HAP-1 (cell line): ENCODE results near the gene STARD4.

Source experiments
- DNase-seq, 2 experiments: peaks; one replicate each; pipeline ENCODE4 v3.0.0-alpha.2; 2016 to 2020; ENCODE audit warnings: low spot score in 2 of 2
- H3K27me3 ChIP-seq: fragments of 250-450 bp; sonication (Bioruptor Pico); 2 replicates; pipeline ENCODE4 v1.5.1; 2020; ENCODE audit warnings: low read depth, mild to moderate bottlenecking, moderate library complexity
- H3K36me3 ChIP-seq: fragments of 250-450 bp; sonication (Bioruptor Pico); replicated peaks from 2 replicates; pipeline ENCODE4 v1.5.1; 2020; ENCODE audit warnings: mild to moderate bottlenecking
- H3K4me1 ChIP-seq: fragments of 250-450 bp; sonication (Bioruptor Pico); 2 replicates; pipeline ENCODE4 v1.5.1; 2020; ENCODE audit warnings: mild to moderate bottlenecking
- H3K4me3 ChIP-seq: fragments of 250-450 bp; sonication (Bioruptor Pico); 2 replicates; pipeline ENCODE4 v1.5.1; 2020; ENCODE audit warnings: mild to moderate bottlenecking, moderate library complexity
- H3K9me3 ChIP-seq: fragments of 250-450 bp; sonication (Bioruptor Pico); 2 replicates; pipeline ENCODE4 v1.5.1; 2020; ENCODE audit warnings: mild to moderate bottlenecking, moderate library complexity
- in situ Hi-C: fragments of 300-500 bp; cut with MboI; formaldehyde crosslinking; loops from 3 replicates; pipeline ENCODE4 v1.14.3; 2020; ENCODE audit warnings: low sequenced_read_pairs, inconsistent platforms, mixed read lengths

Gene STARD4

DNA sequence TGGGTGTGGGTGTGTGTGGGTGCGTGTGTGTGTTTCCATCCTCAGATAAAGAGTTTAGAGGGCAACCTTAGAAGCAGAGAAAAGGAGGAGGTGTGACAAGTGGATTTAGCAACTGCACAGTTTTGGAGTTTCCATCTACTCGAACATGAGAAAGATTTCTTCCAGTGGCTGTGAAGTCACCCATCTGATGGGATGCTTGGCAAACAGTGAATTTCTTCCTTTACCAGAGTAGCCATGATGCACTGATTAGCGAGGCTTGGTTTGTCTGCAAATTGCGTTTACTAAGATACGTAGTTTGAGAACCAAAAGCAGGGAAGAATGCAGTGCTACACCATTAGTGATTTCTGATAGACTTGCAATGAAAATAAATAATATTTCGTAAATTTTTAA lies 791 bp upstream of the STARD4 start:
- H3K9me3 ChIP-seq = no peaks in the 10 kb centered on the region
- no peaks in the 10 kb centered on the region for H3K36me3 ChIP-seq
- no peaks in the 10 kb centered on the region for H3K27me3 ChIP-seq
- H3K4me1 ChIP-seq = peaks cover 15% of the 10 kb centered on the region
- in situ Hi-C loops = no loop called here
- peak overlapping the region; percentile 83 for H3K4me3 ChIP-seq
- DNase-seq = no peak

DNA sequence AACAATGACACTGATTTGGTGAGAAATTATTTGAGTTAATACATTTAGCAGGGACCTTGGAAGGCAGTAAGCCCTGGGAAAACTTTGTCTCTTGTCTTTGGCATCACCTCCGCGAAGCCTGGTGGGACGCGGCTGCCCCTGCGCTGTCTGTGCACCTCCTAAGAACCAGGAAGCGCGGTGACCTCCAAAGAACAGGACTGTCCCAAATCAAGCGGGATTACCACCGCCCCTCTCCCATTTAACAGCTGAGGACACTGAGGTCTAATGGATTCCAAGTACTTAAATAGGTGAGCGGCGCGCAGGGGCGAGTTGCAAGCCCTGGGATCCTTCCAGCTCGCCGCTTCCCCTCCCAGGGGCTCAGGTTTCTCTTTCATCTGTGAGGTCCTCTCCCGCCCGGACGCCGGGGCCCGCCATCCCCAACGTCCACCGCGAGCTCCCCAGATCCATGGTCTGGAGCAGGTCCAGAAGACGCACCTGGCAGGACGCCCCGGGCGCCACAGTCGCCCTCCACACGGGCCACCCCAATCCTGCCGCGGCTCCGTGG lies 432 bp downstream of the STARD4 start:
- Histone ChIP-seq H3K4me3 (peak overlapping the region; percentile 83), H3K9me3 (no peaks in the 10 kb centered on the region), H3K27me3 (no peaks in the 10 kb centered on the region), H3K4me1 (peaks cover 15% of the 10 kb centered on the region), H3K36me3 (no peaks in the 10 kb centered on the region)
- DNase-seq = peak in 1 of 2 experiments; percentile 36
- in situ Hi-C loops = no loop called here

DNA sequence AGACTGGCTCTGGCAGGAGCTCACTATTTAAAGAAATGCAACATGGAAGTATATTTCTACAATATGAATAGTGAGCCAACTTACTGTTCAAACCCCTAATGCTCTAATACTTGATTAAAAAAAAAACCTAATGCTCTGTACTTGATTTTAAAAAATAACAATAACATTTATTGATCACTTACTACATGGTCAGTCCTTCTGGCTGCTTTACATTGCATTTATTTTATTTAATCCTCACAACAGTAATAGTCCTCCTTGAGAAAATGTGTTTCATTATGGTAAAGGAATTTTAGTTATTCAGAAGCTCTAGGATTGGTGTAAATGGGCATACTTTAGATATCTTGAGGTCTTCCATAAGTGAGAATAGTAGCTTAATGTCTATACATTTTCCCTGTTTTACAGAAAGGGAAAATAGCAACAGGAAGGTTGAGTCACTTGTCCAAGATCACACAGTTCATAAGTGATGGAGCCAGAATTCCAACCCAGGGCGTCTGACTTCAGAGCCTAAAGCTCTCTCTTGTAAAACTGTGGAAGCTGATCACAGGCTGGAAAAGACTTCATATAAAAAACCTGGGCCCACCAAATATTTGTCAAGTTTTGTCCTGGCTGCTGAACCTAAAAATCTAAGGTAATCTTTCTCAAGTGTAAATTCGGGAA lies 1.0 kb downstream of the STARD4 start:
- Histone ChIP-seq H3K9me3 (no peaks in the 10 kb centered on the region), H3K4me3 (peak overlapping the region; percentile 83), H3K36me3 (no peaks in the 10 kb centered on the region), H3K27me3 (no peaks in the 10 kb centered on the region), H3K4me1 (peaks cover 15% of the 10 kb centered on the region)
- no peak for DNase-seq
- in situ Hi-C loops = no loop called here

DNA sequence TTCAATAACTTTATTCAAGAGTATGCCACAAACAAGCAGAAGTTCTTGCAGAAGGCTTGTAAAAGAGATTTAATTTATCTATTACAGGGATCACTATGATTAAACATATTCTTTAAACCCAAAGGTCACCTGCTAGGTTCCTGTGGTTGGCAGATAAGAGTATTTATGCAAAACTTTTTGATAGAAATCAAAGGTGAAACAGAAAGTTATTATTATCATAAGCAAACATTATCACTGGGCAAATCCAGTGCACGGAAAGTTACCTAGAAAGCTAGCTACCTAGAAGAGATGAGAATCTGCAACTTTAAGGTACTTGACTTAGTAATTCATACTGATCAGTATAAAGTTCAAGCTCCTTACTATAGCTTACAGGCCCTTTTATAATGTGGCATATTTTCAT lies 3.2 kb downstream of the STARD4 start:
- in situ Hi-C loops = no loop called here
- H3K4me3 ChIP-seq = no peak overlapping the region

DNA sequence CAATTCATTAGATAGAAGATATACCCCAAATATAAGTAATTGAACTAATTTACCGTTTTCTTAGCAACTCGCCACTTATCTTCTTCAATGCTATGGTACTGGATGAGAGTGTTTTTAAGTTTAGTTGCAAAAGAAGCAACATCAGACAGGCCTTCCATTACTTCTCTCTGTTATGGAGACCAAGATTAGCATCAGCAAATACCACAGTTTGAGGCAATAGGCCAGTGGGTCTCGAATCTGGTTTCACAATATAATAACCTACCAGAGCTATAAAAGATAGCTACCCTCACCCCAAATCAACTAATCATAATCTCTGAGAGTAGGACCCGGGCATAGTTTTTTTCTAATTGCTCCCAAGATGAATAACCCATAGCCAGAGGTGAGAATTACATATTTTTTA lies 5.1 kb downstream of the STARD4 start:
- DNase-seq = no peak
- in situ Hi-C loops = no loop called here
- no peaks in the 10 kb centered on the region for H3K9me3 ChIP-seq
- H3K36me3 ChIP-seq = no peaks in the 10 kb centered on the region; the same call in 1 of the 2 replicates
- no peak overlapping the region for H3K4me3 ChIP-seq
- peaks cover 15% of the 10 kb centered on the region for H3K4me1 ChIP-seq
- H3K27me3 ChIP-seq = no peaks in the 10 kb centered on the region

More for the DNA sequence above, 3.2 kb downstream of the STARD4 start:
- no peak for DNase-seq
- Histone ChIP-seq H3K4me1 (peaks cover 15% of the 10 kb centered on the region), H3K27me3 (no peaks in the 10 kb centered on the region), H3K9me3 (no peaks in the 10 kb centered on the region), H3K36me3 (no peaks in the 10 kb centered on the region; the same call in 1 of the 2 replicates)

DNA sequence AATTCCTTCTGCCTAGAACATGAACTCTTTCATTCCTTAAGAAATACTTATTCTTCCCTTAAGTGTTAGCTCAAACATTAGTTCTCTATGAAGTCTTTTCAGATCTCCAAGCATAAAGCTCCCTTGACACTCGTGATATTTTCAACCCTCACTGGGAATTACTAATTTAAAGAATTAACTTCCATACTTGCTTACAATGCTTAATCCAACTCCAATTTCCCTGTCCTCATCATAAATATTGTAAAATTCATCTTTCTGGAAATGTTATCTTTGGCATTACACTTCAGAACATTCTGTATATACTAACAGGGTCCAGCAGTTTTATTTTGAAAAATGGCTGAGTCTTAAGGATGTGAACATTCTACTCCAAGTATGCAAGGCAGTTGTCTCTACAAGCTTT lies 7.2 kb downstream of the STARD4 start:
- in situ Hi-C loops = no loop called here
- Histone ChIP-seq H3K27me3 (no peaks in the 10 kb centered on the region), H3K4me1 (peaks cover 5% of the 10 kb centered on the region), H3K36me3 (peaks cover 2% of the 10 kb centered on the region), H3K4me3 (no peak overlapping the region), H3K9me3 (no peaks in the 10 kb centered on the region)
- no peak for DNase-seq

DNA sequence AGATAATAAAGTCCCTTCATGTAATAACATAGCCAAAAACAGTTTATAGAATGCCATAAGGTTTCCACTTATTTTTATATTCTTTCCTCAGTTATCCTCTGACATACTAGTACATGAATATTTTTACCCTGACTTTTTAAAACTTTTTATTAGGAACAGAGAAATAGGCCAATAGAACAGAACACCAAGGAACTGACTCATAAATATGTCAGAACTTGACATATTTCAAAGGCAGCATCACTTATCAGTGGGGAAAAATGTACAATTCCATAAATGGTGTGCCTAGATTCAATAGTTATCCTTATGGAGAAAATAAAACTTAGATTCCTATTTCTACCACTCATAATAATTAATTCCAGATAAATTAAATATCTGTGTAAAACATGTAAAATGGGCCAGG lies 9.4 kb downstream of the STARD4 start:
- no peaks in the 10 kb centered on the region for H3K9me3 ChIP-seq
- no peaks in the 10 kb centered on the region for H3K27me3 ChIP-seq
- H3K4me3 ChIP-seq = no peak overlapping the region
- in situ Hi-C loops = no loop called here
- peaks cover 5% of the 10 kb centered on the region for H3K36me3 ChIP-seq
- H3K4me1 ChIP-seq = no peaks in the 10 kb centered on the region
- DNase-seq = no peak

DNA sequence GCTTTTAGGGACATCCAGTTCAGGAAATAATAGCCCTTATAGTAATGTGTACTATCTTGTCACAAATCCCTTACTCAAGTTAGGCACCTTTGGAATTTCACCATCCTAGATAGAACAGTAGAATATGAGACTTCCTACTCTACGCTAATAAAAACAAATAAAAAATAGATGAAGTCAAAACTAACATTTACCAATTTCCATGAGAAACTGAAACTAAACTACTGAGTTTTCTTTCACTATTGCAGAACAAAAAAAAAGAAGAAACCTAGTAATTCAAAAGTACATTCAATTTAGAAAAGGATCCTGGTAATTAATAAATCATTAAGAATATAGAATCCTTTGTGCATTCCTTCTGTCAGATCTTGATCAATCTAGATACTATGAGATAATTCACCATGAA lies 14.0 kb downstream of the STARD4 start:
- peaks cover 6% of the 10 kb centered on the region; the same call in 1 of the 2 replicates for H3K36me3 ChIP-seq
- in situ Hi-C loops = no loop called here
- H3K4me3 ChIP-seq = no peak overlapping the region
- no peaks in the 10 kb centered on the region for H3K4me1 ChIP-seq
- no peaks in the 10 kb centered on the region for H3K9me3 ChIP-seq
- no peak for DNase-seq
- H3K27me3 ChIP-seq = no peaks in the 10 kb centered on the region

DNA sequence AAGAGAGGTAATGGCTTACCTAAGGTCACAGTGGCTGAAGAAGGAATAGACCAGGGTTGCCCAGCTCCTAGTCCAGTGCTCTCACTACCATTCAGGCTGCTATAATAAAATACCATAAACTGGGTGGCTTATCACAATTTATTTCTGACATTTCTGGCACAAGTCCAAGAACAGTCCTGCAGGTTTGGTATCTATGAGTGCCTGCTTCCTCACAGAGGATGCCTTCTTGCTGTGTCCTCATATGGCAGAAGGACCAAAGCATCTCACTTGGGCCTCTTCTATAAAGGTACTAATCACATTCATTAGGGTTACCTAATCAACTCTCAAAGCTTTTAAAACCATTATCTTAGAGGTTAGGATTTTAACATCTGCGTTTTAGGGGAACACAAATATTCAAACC lies 17.2 kb downstream of the STARD4 start:
- peaks cover 5% of the 10 kb centered on the region; the same call in 1 of the 2 replicates for H3K36me3 ChIP-seq
- H3K27me3 ChIP-seq = no peaks in the 10 kb centered on the region
- DNase-seq = no peak
- no peaks in the 10 kb centered on the region for H3K9me3 ChIP-seq
- H3K4me1 ChIP-seq = no peaks in the 10 kb centered on the region
- no peak overlapping the region for H3K4me3 ChIP-seq
- in situ Hi-C loops = no loop called here

DNA sequence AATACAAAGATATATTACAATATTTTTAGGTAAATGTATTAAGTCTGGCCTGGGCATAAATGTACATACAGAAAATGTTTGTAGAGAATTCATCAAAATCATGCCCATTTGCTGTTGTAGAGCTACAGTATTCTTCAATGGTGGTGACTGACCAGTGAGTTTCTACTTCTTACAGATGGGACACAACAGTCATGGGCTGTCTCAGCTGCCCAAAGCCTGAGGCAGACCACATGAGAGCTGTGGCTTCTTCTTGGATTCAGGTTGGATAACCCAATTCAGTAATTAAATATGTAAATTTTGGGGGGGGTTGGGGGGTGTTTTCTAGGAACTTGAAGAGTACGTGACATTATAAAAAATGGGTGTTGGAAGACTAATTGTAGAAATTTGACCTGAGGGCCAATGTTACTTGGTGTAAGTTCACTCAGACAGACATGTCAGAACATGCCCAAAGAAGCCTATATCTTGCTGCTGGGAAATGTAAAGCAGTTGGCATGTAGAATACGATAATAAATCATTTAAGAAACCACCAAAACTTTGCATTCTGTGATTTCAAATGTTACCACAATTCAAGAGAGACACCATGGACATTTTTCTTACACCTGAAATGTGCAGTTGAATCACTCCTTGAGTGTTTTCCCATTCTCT lies 17.9 kb downstream of the STARD4 start:
- no peak for DNase-seq
- Histone ChIP-seq H3K36me3 (peaks cover 3% of the 10 kb centered on the region; the same call in 1 of the 2 replicates), H3K4me3 (no peak overlapping the region), H3K4me1 (no peaks in the 10 kb centered on the region), H3K27me3 (no peaks in the 10 kb centered on the region), H3K9me3 (no peaks in the 10 kb centered on the region)
- in situ Hi-C loops = no loop called here

DNA sequence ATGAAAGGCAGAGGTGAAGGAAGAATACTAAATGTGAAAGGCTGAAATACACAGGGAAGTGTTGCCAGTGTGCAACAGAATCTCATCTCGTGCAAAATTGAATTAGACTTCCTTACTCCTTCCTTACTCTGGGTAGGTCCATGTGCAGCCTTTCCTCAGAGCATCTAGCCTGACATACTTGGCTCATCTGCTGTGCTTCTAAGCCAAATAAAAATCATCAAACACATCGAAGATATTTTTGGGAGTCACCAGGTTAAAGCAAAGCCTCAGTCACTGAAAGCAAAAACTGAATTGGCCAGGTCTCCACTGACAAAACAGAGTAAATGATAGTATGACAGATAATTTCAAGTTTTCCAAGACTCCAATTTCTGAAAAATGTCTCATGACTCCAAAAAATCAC lies 19.3 kb downstream of the STARD4 start:
- Histone ChIP-seq H3K4me1 (no peaks in the 10 kb centered on the region), H3K9me3 (no peaks in the 10 kb centered on the region), H3K36me3 (peaks cover 2% of the 10 kb centered on the region; the same call in 1 of the 2 replicates), H3K4me3 (no peak overlapping the region), H3K27me3 (no peaks in the 10 kb centered on the region)
- DNase-seq = no peak
- in situ Hi-C loops = no loop called here

DNA sequence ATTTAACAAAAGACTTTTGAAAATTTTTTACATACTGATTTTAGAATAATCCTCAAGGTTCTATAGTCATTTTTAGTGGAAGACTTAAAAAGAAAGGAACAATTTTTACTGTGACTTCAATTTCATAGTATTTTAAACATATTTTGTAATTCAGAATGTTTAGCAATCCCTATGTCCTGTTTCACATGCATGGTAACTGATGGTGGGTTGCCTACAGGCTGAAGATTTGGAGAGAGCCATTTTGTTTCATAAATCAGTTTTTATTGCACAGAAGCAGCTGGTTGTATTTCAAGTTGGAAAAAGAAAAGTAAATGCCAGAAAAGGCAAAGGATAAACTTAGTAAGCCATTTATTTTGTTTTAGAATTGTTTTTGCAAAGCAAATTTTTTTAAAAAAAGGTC lies 24.0 kb downstream of the STARD4 start:
- H3K27me3 ChIP-seq = no peaks in the 10 kb centered on the region
- no peak overlapping the region for H3K4me3 ChIP-seq
- no peaks in the 10 kb centered on the region for H3K9me3 ChIP-seq
- no peak for DNase-seq
- no peaks in the 10 kb centered on the region for H3K36me3 ChIP-seq
- H3K4me1 ChIP-seq = no peaks in the 10 kb centered on the region
- in situ Hi-C loops = no loop called here

DNA sequence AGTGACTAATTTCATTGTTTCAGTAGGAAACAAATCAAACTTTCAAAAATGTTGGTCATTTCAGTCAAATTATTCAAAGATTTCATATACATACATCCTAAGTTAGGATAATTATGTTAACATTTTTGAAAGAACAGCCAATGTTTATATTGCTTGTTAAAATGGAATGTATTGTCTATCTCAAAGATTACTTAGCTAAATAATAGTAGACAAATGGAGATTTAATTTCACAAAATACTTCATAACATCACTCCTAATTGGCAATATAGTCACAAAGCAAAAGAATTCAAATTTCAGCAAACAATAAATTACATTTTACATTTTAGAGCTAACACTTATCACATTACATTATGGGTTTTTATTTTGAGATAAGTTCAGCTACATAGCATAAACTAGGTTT lies 25.4 kb downstream of the STARD4 start:
- no peaks in the 10 kb centered on the region for H3K27me3 ChIP-seq
- no peaks in the 10 kb centered on the region for H3K9me3 ChIP-seq
- no peaks in the 10 kb centered on the region for H3K4me1 ChIP-seq
- H3K36me3 ChIP-seq = no peaks in the 10 kb centered on the region
- in situ Hi-C loops = no loop called here
- DNase-seq = no peak
- no peak overlapping the region for H3K4me3 ChIP-seq

DNA sequence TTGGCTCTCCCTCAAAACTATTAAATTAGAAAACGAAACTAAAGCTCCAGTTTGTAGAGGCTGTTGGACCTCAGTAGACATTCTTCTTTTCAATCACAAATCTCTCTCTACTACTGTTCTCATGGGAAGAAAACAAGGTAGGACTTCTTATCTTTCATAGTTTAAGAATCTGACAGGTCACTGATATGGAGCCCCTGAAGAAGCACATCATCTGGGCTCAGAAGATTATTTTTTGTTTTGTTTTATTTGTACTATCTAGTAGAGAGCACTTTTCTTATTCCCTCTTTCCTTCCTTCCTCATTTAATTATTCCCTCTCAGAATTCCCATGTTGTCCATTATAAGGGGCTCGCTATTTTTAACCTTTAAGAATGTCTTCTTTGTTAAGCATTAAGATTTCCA lies 26.3 kb downstream of the STARD4 start:
- Histone ChIP-seq H3K4me3 (no peak overlapping the region), H3K9me3 (no peaks in the 10 kb centered on the region), H3K27me3 (no peaks in the 10 kb centered on the region), H3K36me3 (no peaks in the 10 kb centered on the region), H3K4me1 (no peaks in the 10 kb centered on the region)
- in situ Hi-C loops = no loop called here
- DNase-seq = no peak
